GM19035 (cell line): ENCODE data around the gene RALY.

Experiments used
- ATAC-seq: cut with Tn5 transposase; IDR thresholded peaks from one replicate; pipeline ENCODE4 v1.9.1; 2021; ENCODE audit not compliant: unreplicated experiment

RALY gene

GRCh38 chr20:34074101-34074760, 80.5 kb downstream of the RALY start:
- no peak for ATAC-seq

GRCh38 chr20:34075647-34076046, 81.9 kb downstream of the RALY start:
- no peak for ATAC-seq

DNA sequence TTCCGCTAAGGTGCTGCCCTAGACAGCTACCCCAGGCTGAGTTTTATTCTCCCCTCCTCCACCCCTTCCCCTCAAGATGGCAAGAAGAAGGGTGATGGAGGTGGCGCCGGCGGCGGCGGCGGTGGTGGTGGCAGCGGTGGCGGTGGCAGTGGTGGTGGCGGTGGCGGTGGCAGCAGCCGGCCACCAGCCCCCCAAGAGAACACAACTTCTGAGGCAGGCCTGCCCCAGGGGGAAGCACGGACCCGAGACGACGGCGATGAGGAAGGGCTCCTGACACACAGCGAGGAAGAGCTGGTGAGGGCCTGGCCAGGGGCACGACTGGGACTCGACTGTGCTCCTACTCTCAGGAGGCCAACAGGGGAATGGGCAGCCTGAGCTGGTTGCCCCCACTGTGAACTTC, 83.2 kb downstream of the RALY start:
- ATAC-seq, result no peak

DNA sequence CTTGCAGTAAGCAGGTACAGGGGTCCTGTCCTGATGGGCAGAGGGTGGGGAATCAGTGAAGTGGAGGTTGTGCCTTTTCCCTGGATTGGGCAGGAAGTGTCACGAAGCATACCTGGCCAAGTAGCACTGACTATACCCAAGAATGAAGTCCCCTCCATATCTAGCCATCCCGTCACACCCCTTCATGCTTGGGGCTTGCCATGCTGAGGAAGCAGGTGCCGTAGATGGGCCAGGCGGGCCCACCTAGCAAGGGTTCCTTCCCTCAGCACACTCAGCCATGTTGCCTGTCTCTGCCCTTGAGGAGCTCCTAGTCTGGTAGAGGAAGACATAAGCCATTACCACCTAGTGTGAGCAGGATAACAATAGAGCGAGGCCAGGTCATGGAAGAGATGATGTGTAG, 84.8 kb downstream of the RALY start:
- ATAC-seq, result no peak

- ATAC-seq, result no peak
These were observed 86.1 kb downstream of the RALY start for GRCh38 chr20:34079818-34080217.

DNA sequence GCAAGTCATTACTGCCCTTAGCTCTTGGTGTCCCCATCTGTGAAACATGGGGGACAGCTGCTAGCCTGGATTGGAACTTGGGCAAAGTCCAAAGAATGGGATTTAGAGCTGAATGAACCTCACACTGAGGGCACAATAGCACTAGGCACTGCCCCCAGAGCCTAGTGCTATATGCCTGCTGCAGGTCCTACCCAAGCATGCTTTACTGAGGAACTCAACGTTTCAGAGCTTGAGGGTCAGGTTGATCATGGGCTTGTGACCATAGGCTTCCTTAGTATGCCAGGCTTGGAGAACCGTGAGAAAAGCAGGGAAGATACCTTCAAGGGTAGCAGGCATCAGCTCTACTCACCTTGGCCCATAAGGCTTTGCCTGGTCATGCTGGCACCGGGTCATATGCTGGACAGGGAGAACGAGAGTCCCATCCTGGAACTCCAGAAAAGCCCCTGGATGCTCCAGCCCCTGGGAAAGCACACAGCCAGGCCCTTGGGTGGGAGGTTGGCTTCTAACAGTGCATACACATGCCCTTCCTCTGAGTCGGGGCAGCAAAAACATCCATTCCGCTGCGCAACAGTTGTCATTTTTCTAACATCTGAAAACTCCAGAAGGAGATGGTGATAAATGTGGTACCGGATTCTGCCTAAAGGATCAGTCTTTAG, 88.6 kb downstream of the RALY start:
- no peak for ATAC-seq

GRCh38 chr20:34083137-34083536, 89.4 kb downstream of the RALY start:
- no peak for ATAC-seq

GRCh38 chr20:34083781-34084180, 90.1 kb downstream of the RALY start:
- no peak for ATAC-seq

GRCh38 chr20:34084227-34084923, 90.7 kb downstream of the RALY start:
- no peak for ATAC-seq

DNA sequence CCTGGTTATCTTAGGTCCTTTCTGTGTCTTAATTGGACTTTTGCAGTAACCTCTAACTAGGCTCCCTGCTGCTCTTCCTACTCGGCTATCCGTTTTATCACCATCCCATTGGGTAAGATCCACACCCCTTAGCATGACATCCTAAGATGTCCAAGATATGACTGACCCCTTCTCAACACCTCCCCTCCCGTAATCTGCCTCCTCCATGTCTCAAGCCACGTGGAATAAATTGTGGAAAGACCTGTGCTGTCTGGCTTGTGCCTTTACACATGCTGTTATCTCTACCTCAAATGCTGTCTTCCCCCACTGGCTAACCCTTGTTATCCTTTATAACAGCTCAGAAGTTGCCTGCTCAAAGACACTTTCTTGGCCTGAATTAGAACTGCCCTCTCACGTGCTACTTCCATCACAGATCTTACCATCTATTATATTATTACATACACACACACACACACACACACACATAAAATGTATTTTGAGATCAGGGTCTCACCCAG, 91.9 kb downstream of the RALY start:
- no peak for ATAC-seq

DNA sequence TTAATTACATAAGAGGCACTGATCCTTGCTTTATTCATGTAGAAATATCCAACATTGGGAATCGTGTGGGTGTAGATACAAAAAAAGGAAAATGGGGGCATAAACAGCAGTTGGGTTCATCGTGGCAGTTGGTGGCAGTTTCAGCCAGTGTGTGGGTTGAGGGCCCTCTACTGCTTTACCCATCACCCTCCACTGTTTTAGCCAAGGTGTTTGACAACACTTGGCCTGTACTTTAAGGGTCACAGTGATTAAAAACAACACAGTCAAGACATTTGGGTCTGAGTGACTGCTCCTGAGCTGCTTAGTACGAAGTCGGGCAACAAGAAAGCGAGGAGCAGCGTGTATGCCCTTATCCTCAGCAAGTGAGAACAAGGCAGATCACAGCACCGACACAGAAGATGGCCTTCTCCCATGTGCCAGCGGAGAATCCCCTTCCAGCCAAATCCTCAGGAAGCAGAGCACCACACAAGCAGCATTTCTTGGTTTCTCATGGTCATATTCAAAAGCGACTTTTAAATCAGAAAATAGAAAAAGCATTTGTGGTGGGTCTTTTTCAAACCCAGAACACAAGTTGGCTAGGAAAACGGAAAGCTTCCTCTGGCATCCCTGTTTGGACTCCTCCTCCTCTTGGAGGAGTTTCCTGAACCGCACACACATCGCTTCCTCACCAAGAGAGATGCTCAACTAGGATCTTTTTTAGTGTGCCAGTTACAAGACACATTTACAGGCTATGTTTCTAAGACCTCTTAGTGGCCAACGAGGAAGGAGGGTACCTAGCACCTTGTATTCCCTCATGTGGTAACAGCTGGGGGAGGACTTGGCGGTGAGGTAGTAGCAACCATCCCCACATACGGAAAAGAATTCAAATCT, 94.8 kb downstream of the RALY start:
- ATAC-seq, result no peak

GRCh38 chr20:34089175-34089479, 95.4 kb downstream of the RALY start:
- no peak for ATAC-seq

DNA sequence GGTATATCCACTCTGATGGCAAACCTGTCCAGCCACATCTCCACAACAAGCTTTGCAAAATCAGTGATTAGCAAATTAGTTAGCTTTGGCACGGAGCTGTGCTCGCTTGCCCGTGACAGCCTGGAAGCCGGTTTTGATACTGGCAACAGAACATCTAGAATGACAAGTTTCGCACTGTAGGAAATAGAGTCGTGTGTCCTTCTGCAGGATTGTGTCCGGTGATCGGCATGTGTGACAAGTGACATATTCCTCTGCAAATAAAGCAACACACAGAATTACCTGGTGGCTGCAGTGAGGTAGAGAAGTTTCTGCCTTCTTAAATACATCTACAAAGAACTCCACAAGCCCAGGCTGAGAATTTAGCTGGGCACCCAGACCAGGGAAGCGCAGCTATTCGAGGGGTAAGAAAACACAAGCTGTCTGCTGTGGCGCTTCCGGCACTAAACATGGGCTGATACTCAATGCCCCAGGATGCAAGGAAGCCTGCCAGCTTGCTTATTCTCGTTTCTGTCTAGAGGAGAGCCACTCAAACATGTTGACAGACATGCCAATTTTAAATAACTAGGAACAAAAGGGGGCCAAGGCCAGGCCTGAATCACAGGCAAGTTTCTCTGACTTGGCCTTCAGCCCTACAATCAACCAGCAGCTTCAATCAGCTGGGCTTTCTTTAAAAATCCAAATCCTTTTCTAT, 96.1 kb downstream of the RALY start:
- ATAC-seq, result no peak

DNA sequence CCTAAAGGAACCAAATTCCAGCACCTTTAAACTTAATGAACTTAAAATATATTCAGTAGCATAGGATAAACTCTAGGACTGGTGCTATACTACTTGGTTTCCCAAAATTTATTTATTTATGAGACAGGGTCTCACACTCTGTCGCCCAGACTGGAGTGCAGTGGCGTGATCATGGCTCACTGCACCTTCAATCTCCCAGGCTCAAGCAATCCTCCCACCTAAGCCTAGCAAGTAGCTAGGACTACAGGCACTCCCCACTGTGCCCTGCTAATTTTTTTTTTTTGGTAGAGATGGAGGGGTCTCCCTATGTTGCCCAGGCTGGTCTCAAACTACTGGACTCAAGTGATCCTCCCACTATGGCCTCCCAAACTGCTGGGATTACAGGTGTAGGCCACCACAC, 96.9 kb downstream of the RALY start:
- ATAC-seq, result no peak

DNA sequence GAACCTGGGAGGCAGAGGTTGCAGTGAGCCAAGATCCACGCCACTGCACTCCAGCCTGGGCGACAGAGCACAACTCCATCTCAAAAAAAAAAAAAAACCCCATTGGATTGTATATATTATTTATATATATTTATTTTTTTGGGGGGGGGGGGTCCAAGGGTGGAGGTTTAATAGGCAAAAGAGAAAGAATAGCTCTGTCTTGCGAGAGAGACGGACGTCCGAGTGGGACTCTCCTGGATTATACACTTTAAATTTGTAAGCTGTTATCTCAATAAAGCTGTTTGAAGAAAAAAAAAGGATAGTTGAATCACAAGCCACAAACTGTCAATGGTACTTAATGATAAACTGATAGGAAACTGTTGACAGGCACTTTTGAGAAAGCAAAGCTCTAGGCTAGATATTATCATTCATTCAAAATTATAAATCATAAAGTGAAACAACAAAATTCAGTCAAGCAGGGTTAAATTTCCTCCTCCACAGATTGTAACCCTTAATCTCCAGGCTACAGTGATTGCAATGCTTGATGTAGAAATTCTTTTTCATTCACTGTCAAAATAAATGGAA, 98.0 kb downstream of the RALY start:
- no peak for ATAC-seq

DNA sequence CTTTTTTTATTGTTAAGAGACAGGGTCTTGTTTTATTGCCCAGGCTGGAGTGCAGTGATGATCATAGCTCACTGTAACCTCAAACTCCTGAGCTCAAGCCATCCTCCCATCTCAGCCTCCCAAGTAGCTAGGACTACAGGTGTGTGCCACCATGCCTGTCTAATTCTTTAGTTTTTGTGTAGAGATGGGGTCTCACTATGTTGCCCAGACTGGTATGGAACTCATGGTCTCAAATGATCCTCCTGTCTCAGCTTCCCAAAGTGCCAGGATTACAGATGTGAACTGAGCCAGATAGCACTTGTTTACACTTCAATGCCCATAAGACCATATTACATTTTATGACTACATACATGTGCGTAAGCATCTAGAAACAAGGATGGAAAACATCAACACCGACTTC, 100.2 kb downstream of the RALY start:
- ATAC-seq, result no peak

DNA sequence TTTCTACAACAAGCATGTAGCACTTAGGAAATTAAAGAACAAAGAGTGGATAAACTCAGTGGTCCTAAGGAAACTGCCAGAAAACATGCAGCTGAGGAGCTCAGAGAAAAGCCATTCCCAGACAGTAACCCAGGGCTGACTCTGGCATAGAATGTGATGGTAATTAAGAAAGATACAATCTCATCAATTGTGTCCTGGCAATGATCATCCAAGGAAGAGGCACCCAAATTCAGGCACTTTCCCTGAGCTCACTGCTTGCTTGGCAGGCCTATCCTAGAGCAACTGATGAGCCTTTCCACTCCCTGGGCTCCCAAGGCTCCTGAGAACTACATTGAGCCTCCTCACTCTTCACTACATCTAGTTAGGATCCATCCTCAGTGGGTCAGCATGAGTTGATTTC, 102.1 kb downstream of the RALY start:
- ATAC-seq, result no peak

GRCh38 chr20:34096699-34097444, 103.2 kb downstream of the RALY start:
- no peak for ATAC-seq

GRCh38 chr20:34098570-34098969, 104.9 kb downstream of the RALY start:
- ATAC-seq, result no peak

GRCh38 chr20:34099675-34100074, 106.0 kb downstream of the RALY start:
- no peak for ATAC-seq
